Occipital lobe (tissue), 2 donors: Measurements from ENCODE around the gene ASXL3. TPM values are rescaled to one million over a fixed set of nuclear protein-coding genes. Genes with fewer than 3 reads are reported as not detected.

Source experiments
- DNase-seq: peaks from one replicate; lab custom pipeline; 2025; lab: John Stamatoyannopoulos, UW
- total RNA-seq: library from RNA; depleted of rRNA; stranded (reverse); fragments of >200 nt; gene quantifications from one replicate; pipeline ENCODE4 v1.2.3, GENCODE V29; 2014

The ASXL3 gene
- total RNA-seq, 1 donor from 2014 or later, result 94.5 TPM

DNA sequence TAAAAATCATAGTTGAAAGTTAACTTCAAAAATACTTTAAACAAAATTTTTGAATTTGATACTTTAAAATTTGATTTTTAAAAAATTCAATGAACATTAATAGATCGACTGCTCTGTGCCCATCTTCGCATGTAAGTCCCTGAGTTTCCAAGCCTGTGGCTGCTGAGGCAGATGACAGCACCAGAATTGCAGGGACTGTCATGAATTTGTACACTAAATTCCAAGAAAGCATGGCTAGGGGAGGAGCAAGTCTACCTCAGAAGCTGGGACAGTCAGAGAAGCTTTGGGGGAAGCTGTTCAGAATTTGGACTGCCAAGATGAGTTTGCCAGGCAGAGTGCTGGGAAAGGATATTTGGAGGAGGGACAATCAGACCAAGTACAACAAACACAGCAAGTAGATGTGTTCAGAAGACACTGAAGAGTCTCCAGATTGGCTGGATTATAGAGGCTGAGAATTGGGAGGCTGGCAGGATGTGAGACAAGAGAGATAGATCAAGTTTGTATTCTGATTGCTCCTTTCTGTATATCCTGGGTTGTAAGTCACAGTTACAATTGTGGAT lies 79.0 kb downstream of the ASXL3 start:
- DNase-seq, result no peak

DNA sequence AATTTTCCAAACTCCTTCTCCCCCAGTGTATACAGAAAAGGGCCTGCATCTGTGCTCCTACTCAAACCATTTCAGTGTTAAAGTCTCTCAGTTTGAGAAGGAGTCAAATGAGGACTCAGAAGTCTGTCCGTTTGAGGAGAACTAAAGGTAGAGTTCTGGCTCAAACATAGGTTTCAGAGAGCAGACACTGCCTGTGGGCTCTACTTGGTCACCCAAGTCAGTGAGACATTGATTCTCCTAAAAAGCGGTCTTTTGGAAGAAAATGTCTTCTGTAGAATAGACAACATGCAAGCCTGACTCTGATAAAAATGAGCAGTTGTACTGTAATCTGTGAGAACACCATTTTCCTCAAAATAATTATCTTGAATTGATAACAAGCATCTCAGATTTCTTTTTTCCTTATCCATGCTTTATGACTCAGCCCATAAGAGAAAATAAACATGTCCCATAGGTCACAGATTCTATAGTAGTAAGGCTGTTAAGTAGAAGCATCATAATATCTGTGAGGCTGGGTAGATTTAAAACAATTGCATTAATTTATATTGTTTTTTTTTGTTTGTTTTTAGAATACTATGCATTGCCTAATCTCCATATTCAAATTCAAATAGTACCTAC lies 82.8 kb downstream of the ASXL3 start:
- no peak for DNase-seq

DNA sequence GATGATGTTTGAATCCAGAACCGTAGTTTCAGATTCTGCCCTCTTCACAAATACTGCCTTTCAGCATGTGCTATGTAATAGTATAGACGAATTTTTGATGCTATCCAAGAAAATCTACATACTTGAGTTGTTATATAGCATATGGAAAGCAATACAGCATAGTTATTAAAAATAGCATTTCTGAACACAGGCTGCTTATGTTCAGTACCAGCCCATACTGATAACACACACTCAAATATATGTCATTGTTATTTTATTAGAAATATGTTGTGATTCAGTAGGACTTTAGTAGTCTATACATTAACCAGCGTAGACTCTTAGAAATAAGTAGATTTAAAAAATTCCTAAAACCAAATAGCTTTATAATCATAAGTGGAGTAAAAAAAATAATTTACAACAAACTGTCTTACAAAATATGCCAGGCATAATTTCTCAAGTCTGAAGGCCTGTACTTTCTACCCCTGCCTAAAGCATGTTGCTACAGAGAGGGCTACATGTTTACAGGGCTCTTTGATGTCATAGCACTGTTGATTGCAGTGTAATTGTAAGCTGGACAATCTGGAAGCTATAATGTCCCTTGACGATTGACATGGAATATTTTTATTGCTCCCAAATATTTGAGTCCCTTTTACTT lies 86.3 kb downstream of the ASXL3 start:
- no peak for DNase-seq

DNA sequence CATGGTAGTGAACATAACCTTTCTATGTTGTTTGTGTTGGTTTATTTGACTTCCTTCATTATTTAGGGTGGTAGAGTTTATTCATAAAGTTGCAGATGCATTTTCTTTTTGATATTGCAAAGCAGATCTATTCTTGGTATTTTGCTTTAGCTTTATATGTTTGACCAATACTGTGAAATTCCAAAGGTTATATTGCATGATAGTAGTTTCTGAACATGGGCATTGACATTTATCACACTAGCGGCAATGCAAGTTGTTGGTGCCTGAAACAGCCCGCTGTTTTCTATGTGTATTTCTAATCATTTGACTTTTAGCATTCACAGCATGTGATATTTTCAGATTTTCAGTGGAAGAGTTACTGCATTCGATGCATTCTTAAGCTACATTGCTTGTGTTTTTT lies 87.2 kb downstream of the ASXL3 start:
- no peak for DNase-seq

DNA sequence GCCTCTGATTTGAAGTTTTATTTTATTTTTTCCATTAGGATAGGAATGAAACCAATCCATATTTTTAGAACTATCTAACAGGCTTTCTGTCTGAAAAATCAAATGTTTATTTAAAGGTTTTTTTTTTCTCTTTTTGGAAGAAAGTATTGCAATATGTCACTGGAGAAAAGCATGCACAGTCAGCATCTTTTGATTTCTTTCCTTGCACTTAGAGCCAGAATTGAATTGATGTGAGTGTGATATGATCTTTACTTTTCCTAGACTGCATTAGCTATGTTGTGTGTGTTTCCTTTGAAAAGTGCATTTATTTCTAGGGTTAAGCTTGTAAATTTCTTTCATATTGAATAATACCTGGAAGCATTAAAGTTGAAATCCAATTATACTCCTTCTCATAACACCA lies 87.6 kb downstream of the ASXL3 start:
- DNase-seq, result no peak

DNA sequence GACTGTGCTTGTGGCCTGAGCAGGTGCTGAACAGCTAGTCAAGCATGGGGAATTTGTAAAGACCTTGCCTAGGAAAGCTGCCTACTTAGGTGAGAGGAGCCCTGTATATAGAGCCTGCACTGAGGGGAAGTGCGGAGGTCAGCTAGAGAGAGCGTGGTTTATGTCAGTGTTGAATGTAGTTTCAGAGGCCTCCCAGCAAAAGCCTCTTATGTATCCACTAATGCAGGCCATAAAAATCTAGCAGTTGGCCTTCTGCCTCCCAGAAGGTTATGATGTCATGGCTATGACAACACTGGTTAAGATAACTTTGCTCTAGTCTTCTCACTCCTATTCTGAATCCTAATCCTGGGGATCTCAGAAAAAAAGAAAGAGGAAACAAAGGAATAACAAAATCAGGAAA lies 88.9 kb downstream of the ASXL3 start:
- DNase-seq, result no peak

DNA sequence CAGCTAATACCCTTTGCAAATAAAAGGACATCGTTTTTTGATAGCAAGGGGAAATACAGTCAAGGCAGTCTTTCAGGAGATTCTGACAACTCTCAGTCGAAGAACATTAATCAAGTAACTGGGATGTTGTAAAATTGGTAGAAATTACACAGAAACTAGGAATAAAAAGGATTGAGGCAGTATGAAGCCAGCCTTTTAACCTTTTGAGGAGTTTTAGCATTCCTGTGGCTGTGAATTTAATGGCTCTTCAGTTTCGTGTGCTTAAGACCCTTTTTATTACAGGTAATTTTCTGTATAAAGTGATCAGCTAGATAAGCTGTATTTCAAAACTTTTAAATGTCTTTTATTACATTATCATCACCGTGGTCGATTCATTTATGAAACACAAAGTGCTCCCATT lies 91.6 kb downstream of the ASXL3 start:
- DNase-seq, result no peak

DNA sequence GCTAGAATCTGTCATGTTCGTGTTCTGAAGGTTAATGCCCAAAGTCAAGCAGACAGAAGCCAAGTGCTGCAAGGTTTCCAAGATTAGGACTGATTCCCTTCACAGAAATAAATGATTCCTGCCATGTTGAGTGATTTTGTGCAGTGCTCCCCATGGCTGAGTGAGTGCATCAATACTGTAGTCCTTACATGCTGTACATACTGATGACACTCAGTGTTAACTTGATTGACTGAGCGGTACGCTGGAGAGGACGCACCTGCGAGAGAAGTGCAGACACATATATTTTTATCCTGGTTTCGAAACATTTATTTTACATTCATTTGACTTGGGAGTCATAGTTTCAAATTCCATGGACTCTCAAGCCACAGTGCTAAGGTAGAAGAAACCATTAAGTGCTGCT lies 92.0 kb downstream of the ASXL3 start:
- no peak for DNase-seq

DNA sequence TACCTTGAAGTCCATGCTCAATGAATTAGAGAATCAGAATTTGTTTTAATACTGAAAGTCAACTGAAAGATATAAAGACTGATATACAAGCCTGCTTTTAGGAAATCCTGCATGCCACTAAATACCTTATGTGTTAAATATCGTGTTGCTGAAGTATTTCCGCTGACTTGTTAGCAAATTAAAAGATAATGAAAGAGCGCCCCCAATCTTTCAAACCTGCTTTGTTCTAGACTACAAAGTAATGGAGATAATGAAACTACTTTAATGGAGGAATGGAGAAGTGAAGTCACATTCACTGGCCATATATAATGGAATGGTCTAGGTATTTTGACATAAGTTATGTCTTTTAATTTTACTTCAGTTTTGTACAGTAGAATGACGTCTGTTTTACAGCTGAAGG lies 95.7 kb downstream of the ASXL3 start:
- DNase-seq, result no peak

DNA sequence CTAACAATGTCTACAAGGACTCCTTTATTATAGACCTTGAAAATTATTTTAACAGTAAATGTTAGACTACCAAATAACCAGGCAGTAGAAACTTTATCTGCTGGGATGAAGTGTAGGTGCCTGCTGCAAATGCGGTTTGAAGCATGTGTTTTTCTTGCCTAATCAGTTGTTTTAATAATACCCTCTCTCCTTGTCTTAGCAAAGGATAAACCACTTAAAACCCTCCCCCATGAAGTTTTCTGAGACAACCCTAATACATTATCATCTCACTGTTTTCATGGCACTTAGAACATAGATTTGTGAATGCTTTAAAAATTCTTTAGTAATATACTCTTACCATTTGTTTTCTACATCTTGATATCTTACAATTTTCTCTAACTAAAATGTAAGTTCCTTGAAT lies 98.6 kb downstream of the ASXL3 start:
- no peak for DNase-seq

DNA sequence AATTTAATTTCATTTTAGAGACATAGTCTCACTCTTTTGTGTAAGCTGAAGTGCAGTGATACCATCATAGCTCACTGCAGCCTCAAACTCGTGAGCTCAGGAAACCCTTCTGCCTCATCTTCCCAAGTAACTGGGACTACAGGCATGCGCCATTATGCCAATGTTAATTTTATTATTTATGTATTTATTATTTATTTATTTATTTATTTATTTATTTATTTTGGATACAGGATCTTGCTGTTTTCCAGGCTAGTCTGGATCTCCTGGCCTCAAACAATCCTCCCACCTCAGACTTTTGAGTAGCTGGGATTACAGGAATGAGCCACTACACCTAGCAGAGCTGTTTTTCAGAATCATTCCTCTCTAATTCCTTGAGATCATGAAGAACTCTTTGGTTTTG lies 99.9 kb downstream of the ASXL3 start:
- DNase-seq, result no peak

DNA sequence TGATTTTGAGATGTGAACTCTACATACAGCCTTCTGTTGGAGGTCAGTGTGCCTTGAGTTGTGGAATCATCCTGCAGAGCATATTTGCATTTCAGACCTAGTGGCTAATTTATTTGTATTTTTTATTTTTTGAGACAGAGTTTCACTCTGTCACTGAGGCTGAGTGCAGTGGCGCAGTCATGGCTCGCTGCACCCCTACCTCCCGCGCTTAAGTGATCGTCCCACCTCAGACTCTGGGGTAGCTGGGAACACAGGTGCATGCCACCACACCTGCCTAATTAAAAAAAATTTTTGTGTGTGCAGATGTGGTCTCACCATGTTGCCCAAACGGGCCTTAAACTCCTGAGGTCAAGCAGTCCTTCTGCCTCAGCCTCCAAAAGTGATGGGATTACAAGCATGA lies 104.4 kb downstream of the ASXL3 start:
- DNase-seq, result no peak

DNA sequence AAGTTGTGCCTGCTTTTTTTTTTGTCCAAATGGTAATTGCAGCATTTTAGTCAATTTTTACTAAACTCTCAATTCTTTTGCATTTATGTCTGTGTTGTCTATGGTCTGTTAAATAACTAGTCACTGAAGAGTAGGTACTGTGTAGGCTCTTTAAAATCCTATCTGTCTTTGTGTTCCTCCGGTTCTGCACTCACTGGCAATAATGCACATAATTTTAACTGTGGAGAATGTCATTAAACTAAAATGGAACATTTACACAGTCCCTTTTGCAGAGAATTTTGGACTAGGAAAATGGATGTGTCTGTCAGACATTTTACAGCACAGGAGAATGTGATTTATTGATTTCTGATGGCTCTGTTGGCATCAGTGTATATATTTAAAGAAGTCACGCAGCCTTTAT lies 116.6 kb downstream of the ASXL3 start:
- no peak for DNase-seq

DNA sequence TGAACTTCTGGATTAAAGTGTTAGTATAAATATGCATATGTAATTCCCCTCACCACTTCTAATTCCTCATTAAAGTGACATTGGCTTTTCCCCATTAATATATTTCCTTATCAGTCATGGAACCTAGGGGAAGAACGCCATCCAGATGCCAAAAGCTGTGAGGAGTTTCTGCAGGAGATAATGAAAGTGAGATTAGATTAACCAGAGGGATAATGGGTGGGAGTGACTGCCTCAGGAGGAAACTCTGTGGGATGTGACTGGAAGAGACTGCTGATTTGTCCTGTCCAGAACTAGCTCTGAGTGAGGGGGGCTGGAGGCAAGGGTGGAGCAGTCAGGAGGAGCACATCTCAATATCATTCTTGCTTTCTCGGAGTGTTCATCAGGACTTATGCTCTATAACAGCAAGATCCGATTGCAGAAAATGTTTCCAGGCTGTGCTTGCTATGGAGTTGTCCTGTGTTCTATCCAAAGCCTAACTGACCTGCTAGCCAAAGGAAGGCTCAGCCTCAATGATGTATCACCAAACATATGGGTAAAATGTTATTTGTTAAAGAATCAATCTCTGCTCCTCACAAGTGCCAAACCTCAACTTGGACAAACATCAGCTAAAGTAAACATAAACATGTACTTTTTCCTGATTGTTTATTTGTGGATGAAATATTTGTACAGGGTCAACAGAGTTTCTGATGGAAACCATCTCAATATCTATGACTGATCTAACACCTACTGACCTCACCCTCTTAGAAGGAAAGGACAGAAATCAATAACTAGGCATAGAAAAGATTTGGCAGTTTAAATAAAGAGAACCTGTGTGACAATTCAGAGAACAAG lies 118.5 kb downstream of the ASXL3 start:
- DNase-seq, result no peak

DNA sequence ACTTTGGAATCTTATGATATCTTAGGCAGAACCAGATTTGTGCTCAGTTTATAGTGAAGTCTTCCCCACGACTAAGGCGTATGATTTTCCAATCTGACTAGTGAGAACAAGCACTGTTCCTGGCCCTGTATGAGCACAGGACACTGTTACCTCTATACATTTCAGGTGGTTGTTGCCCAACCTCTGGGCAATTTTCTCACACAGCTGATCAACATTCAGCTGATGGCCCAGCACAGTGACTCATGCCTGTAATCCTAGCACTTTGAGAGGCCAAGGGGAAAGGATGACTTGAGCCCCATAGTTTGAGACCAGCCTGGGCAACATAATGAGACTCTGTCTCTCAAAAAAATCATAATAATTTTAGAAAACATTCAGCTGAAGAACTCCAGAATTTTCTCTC lies 119.5 kb downstream of the ASXL3 start:
- no peak for DNase-seq

DNA sequence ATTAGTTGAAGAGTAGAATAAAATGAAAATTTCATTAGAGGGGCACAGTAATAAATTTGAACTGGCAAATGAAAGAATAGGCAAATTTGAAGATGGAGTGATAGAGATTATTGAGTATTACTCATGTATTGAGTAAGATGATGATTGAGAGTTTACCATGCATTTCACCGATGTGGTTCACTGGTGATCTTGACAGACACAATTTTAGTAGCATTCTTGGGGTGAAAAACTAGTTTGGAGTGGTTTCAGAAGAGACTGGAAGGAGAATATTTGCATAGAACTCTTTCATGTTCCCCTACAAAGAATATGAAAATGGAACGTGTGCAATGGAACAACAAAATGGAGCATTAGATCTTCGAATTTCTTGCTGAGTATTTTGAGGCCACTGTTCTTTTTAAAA lies 121.4 kb downstream of the ASXL3 start:
- DNase-seq, result no peak

DNA sequence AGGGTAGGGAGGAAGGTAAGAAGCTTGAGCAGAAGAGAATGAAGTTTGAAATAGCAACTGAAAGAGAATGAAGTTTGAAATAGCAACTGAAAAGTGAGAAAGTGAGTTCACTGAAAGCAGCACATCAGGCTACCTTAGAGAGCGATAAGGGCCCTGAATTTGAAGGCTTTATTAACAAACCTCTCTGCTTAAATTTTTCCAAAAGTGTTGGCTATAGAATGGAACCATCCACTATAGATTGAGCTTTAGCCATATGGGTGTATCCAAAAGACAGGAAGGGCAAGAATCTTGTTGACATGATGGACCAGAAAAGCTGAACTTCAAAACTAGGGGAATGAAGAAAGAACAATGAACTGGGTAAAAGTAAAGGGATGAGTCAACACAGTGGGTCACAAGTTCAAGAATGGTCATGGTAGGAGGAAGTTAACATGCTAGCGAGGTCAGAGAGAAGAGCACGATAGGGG lies 122.5 kb downstream of the ASXL3 start:
- DNase-seq, result no peak

DNA sequence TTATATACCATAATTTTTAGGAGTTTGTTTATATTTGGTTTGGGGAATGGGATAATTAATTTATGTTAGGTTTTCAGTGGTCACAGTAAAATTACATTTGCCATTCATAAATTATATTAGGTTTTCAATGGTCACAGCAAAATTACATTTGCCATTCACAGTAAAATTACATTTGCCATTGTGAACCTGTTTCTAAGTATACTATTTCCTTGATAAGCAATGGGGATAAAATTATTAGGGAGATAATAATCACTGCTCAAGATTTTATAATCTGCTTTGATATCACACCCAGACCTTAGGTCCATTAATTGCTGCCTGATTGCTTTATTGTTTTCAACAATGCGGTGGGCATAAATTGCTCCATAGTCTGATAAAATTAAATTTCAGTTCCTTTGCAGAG lies 124.6 kb downstream of the ASXL3 start:
- no peak for DNase-seq

DNA sequence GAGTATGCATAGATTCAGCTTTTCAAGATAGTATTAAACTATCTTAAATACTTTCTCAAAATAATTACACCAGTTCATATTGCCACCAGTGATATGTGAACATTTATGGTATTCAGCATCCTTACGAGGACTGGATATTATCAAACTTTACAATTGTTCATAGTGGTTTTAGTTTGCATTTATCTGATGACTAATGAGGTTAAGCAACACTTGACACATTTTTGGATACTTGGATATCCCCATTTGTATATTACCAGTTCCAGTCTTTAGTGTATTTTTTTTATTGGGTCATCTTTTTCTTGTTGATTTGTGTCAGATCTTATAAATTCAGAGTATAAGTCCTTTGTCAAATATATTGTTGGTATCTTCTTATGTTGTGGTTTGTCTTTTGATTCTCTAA lies 128.4 kb downstream of the ASXL3 start:
- no peak for DNase-seq

DNA sequence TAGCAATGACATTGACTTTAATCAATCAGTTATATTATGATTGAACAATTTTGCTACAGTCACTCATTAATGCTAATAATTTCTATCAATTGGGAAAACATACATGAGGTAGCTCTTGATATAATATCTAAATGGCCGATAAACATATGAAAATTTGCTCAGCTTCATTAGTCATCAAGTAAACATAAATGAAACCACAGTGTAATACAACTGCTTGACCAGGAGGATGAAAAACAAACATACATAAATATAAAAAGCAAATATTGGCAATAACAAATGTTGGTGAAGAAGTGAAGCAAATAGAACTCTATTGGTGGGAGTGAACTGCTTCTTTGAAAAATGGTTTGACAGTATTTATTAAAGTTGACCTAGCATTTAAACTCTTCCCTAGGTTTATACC lies 130.9 kb downstream of the ASXL3 start:
- no peak for DNase-seq

DNA sequence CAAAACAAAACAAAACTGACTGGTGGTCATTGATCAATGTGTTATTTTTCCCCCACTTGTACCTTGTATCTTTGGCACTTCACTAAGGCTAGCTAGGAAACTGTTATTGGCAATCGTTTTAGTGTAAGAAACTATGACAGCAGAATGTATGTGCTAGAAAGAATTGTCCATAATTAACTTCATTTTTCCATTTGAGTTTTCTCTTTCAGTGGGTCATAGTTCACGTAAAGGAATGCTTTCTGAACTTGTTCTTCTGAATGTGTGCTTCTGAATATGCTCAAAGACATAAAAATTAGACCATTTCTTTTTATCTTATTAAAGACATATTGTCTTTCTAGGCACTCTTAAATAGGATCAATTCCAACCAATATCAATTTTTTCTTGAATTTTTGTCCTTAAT lies 132.2 kb downstream of the ASXL3 start:
- DNase-seq, result no peak

DNA sequence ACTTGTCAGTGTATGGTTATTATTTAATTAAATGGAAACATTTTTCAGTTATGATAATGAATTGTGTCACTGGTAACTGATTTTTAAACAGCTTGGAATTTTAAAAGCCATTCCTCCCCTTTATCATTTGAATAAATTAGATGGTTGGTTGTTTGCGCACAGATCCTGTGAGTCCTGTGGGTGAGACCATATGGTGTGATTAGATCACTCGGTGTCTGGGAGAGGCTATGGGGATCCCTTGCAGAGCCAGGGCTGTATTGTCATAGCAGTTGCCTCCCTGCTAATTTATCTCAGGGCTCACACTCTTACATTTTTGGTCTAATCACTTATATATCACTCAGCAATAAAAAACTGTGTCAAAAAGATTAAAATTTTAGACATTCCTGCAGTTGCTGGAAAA lies 133.5 kb downstream of the ASXL3 start:
- no peak for DNase-seq

DNA sequence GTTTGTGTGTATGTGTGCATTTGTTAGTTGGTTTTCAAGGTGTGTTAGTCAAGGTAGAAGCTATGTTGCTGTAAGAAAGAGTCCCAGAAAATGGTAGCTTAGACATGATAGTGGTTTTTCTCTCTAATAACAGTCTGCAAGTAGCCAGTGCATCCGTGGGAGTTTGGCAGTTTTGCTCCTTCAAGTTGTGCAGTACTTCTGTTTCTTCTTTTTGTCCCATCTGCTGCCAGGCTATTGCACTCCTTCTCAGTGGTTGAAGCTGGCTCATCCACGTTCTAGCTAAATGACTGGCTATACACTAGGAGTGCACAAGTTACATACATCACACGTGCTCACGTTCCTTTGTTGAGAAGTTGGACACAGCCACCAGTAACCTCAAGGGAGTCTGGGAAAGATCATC lies 134.7 kb downstream of the ASXL3 start:
- DNase-seq, result no peak
